Cerebellar cortex (tissue), 1 donor: ENCODE measurements around the gene SLC9A3.

Experiments used
- DNase-seq: peaks from one replicate; pipeline ENCODE4 v3.0.0-alpha.2; 2015; ENCODE audit warnings: low spot score

Gene SLC9A3

DNA sequence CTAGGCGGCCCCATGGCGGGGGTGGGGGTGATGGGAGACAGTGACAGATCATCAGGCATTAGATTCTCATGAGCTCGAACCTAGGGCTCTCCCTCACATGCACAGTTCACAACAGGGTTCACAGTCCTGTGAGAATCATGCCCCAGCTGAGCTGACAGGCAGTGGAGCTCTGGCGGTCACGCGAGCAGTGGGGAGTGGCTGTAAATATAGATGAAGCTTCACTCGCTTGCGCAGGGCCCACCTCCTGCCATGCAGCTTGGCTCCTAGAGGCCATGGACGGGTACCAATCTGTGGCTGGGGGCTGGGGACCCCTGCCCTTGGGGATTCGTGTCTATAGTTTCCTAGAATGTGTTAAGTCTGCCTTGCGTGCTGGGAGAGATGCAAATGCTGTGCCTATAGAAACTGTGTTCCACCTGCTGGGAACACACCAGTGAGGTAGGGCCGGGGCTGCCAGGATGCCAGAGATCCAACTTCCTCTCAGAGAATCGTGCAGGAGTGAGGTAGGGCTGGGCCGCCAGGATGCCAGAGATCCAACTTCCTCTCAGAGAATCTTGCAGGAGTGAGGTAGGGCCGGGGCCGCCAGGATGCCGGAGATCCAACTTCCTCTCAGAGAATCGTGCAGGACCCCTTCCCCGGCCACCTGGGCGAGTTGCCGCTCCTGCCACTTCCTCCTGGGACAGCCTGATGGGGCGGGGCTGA lies 95.3 kb downstream of the SLC9A3 start:
- DNase-seq = no peak

DNA sequence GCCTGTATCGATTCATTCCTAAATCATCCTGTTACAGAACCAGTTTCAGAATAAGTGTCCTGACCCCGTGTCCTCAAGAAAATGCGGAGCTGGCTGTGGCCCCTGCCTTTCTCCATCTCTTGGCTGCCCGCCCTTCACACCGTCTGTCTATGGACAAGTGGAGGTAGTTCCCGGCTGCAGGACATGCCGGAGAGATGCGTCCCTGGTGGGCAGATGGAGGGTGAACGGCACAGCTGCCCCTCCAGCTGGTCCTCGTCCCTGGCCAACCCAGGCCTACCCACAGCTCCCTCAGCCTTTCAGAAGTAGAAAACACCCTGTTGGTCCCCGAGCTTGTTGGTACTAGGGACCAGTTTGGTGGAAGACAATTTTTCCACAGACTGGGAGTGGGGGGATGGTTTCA lies 96.0 kb downstream of the SLC9A3 start:
- DNase-seq = no peak

DNA sequence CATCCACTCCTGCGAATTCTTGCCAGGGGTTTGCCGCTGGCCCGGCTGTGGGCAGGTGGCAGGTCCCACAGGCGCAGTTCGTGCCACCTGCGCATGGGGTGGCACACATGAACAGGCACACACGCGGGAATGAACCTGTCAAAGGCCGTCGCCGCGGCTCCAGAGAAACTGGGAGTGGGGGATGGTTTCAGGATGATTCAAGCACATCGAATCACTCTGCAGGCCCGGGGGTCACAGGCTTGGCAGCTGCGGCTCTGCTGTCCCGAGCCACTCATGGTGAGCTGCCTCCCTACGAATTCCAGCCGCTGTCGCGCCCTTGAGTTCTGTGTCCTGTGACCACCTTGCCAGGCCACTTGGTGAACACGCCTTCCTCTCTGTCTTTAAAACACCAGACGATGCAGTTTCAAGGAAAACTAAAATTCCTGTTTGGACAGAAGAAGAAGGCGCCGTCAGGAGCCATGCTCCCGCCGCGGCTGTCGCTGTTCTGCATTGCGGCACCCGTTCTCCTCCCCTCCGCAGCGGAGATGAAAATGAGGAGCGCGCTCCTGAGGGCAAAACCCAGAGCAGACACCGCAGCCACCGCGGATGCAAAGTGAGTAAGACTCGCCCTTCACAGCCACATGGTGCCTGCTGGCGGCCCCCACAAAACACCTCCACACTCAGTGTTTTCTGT lies 96.7 kb downstream of the SLC9A3 start:
- DNase-seq = no peak

DNA sequence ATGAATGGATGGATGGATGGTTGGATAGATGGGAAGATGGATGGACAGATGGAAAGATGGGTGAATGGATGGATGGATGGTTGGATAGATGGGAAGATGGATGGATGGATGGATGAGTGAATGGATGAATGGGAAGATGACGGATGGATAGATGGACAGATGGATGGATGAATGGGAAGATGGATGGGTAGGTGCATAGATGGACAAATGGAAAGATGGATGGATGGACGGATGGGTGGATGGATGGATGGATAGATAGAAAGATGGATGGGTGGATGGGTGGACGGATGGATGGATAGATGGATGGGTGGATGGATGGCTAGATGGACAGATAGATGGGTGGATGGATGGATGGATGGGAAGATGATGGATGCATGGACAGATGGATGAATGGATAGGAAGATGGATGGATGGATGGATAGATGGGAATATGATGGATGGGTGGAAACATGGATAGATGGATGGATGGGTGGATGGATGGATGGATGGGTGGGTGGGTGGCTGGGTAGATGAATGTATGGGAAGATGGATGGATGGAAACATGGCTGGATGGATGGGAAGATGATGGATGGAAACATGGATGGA lies 97.8 kb downstream of the SLC9A3 start:
- no peak for DNase-seq

DNA sequence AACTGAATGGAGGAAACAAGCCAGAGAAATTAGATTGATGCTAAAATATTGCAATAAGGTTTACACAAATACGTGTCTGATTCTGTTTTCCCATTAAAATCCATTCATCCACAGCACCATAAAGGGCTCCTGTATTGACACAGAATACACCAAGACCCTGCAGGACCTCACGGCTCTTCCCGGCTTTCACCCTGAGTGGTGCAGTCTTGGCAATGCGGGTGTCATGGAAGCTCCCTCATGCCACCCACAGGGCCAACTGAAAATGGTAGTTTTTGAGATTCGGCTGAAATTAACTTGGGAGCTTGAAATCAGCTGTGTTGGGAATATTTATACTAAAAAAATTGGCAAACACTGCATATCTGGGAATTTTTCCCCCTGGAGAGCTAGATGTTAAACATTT lies 98.5 kb downstream of the SLC9A3 start:
- peak; percentile 15 for DNase-seq

DNA sequence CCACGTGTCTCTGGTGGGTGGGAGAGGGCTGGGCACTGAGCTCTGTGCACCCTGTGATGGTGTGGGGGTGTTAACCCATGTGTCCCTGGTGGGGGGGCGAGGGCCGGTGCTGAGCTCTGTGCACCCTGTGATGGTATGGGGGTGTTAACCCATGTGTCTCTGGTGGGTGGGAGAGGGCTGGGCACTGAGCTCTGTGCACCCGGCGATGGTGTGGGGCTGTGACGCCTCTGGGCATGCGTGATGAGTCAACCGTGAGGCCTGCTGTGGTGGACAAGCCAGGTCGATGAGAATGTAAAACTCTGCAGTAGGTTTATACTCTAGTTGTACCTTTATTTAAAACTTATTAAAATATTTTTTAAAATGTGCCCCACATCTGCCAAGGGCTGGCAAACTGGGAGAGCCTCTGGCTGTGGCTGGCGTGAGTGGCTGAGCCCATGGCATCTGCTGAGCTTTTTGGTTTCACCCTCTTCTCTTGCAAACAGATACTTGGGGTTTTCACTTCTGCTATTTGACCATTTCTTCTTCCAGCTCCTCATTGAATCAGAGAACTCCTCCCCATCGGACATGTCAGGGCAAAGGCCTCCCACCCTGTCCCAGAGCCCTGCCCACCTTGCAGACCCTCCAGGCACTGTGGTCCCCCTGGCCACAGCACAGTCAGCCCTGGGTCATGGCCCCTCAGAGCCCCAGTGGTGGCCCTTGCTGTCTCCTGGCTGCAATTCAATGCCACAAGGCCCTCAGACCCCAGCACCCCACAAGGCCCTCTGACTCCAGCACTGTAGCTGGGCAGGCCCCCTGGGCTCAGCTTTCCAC lies 99.7 kb downstream of the SLC9A3 start:
- DNase-seq = no peak

GRCh38 chr5:423626-424261 lies 100.5 kb downstream of the SLC9A3 start:
- DNase-seq = no peak

- no peak for DNase-seq
Observed at GRCh38 chr5:423233-423565, 101.0 kb downstream of the SLC9A3 start.

DNA sequence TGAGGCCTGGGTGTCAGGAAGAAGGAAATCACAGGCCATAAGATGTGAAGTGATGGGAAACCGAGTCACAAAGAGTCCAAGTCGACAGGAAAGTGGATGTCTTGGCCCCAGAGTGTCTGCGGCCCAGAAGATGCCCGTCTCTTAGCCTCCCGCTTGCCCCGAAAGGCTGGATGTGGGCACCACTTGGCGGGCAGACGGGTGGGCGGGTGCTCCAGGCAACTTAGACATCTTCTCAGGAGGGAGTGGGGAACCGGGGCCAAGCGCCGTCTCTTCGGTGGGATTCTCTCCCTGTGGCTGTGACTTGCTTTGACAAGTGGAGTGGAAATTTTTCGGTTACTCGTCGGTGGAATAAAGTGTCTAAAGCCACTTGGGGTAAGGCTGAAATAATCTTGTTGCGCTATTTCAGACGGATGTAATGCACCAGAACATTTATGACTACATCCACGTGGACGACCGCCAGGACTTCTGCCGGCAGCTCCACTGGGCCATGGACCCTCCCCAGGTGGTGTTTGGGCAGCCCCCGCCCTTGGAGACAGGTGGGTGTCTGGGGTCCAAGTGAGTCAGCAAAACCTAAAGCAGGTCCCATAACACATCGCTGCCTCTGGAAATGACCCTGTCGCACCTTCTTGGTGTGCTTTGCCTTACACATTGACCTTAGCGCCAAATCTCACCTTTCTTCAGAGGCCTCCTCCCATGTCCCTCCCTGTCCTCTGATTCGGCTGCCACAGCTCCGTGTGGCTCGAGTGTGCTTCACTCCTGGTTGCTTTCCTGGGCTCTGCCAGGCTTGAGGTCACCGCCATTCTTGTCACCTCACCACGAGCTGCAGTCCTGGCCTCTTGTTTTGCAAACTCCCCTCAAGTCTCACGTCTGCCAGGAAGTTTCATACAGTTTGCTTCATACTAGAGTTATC lies 101.7 kb downstream of the SLC9A3 start:
- no peak for DNase-seq

DNA sequence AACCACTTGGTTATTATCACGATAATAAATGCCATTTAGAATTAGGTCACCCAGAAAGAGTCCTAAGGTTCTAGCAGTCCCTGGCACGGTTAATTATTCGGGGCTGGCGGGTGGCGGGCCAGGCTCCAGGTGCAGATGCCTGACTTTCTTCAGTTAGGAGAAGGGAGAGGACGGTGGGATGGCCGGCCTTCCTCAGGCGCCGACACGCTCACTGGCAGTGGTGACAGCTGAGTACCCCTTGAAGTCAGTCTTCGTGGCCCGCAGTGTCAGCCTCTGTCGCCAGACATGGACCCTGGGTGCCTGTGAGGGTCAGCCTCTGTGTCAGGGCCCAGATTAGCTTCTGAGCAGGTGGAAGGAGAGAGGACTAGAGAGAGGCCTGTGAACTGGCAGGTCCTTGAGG lies 102.3 kb downstream of the SLC9A3 start:
- DNase-seq = no peak

GRCh38 chr5:421287-421880 lies 102.9 kb downstream of the SLC9A3 start:
- no peak for DNase-seq

GRCh38 chr5:420632-421286 lies 103.5 kb downstream of the SLC9A3 start:
- DNase-seq = no peak
